GM23248 (cell line): ENCODE results near the gene ETFDH.

Experiments
- EZH2 ChIP-seq: fragments of 200-600 bp; sonication (generic); IDR thresholded peaks from 2 replicates; pipeline ENCODE4 v1.6.1; 2018; ENCODE audit warnings: antibody characterized with exemption, mild to moderate bottlenecking; ENCODE audit not compliant: insufficient read depth, poor library complexity, severe bottlenecking
- EZH2phosphoT487 ChIP-seq: fragments of 200-600 bp; sonication (generic); IDR thresholded peaks from 2 replicates; pipeline ENCODE4 v1.6.1; 2018; ENCODE audit warnings: antibody characterized with exemption, moderate library complexity, mild to moderate bottlenecking, low read depth; ENCODE audit not compliant: insufficient read depth

DNA sequence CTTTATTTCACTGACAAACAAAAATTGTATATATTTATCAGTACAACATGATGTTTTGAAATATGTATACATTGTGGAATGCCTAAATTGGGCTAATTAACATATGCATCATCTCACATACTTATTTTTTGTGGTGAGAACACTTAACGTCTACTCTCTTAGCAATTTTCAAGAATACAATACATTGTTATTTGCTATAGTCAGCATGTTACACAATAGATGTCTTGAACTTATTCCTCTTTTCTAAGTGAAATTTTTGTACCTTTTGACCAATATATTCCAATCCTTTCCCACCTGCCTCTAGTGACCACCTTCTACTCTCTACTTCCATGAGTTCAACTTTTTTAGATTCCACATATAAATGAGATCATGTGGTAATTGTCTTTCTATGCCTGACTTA is 35.5 kb upstream of the ETFDH start:
- TF ChIP-seq EZH2 (no peak), EZH2phosphoT487 (no peak)
